ENCODE data around the gene PRMT3.
"Not testable (repeated sequence)": the region's sequence is repeated elsewhere in the genome, so short reads cannot be mapped to it uniquely, and the experiment has no call there.

PRMT3 gene

GRCh38 chr11:20457934-20458680, 70.6 kb downstream of the PRMT3 start:
- no peak for DNase-seq (ENCODE audit: low spot score)

DNA sequence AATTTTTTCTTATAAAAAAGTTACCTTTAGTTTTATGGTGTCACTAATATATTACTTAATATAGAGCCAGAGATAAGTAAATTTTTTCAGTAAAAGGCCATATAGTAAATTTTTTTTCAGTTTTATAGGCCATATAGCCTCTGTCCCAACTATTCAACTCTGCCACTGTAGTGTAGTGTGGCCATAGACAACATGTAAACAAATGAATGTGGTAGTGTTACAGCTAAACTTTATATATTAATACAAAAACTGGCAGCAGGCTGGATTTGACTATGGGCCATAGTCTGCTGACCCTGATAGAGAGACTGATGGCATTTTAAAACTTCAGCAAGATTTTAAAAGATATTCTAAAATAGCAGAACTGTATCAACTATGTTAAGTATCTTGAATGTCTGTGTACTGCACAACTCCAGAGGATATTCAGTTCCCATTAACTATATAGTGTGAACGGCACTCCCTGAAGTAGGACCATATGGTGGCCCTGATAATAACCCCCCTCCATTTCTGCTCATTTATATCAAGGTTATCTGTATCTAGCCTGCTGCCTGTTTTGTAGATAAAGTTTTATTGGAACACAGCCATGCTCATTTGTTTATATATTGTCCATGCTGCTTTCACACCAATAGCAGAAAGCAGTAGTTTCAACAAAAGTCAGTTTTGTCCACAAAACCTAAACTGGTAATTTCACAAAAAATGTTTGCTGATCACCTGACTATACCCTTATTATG, 71.6 kb downstream of the PRMT3 start:
- no peak for DNase-seq (ENCODE audit: low spot score)

DNA sequence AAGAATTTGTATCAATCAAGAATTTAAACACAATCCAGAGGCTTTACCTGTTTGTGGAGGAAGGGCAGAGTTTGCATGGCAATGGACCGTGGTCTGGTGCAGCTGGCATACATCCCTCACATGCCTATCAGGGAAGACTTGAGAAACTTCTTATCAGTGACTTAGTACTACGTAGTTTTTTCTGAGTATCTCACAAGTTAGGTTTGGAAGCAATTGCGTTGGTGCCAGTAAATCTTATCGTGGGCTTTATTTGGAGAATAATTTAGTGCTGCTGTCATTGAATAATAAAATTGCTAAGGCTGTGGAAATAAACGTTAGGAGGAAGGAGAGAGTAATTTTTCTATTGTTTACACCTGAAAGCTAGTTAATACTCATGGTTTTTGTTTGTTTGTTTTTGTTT, 72.3 kb downstream of the PRMT3 start:
- DNase-seq (ENCODE audit: low spot score), result no peak

- DNase-seq (ENCODE audit: low spot score), result no peak
Measured at GRCh38 chr11:20464518-20464917, 77.0 kb downstream of the PRMT3 start.

DNA sequence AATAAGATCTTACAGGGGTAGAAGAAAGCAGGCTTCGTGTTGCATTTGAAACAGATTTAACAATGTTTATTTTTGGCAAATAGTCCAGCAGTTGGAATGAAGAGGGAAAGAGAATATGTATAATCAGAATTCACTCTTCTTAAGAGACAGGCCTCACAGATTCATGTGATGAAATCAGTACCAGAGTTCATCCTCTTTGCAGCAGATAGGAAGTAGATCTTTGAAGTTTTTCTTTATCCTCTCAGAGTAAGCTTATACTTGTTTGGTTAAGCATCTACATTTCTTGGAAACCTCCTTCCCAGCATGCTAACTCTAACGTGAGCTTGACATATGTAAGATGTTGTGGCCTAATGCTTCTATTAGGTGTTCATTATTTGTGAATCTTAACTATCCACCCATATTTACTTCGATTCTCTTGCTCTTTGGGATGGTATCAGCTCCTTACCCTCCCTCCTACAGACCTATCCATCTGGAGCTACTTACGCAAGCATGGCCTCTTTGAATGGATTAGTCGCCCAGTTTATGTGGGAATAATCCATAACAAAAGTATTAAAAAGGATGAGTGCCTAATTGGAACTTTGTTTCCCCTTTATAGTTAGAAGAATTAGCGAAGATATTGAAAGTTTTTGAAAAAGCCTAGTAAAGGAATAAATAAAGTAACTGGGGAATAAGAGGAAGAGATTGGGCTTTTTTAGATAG, 80.1 kb downstream of the PRMT3 start:
- DNase-seq (ENCODE audit: low spot score), result no peak

GRCh38 chr11:20470348-20470747, 82.8 kb downstream of the PRMT3 start:
- DNase-seq (ENCODE audit: low spot score), result no peak

- DNase-seq (ENCODE audit: low spot score), result not testable (repeated sequence)
Measured at GRCh38 chr11:20471929-20472328, 84.4 kb downstream of the PRMT3 start.

DNA sequence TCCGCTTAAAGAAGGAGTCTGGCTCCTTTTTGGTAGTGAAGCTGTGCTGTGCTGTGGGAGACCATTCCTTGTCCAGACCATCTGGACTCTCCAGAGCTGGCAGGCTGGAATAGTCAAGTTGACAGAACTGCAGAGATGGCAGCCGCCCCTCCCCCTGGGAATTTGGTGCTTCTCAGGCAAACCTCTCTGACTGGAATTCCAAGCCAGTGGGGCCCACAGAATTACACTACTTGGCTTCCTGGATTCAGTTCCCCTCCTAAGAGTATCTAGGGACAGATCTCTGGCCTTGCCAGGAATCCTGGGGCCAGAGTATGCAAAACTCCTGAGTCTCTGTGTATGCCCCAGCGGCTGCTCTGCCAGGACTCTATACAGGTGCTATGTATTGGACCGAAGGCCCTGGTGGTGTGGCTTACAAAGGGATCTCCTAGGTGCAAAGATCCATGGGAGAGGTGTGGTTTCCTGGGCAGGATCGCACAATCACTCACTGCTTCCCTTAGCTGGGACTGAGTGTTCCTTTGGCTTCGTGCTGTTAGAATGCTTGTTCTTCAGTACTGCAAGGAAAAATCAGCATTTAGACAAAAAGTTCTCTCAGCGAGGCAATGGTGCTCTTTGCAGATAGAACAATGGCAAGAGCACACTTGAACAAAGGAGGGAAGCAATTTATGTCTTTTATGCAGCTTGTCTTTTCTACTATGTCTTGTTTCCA, 86.8 kb downstream of the PRMT3 start:
- DNase-seq (ENCODE audit: low spot score), result no peak

DNA sequence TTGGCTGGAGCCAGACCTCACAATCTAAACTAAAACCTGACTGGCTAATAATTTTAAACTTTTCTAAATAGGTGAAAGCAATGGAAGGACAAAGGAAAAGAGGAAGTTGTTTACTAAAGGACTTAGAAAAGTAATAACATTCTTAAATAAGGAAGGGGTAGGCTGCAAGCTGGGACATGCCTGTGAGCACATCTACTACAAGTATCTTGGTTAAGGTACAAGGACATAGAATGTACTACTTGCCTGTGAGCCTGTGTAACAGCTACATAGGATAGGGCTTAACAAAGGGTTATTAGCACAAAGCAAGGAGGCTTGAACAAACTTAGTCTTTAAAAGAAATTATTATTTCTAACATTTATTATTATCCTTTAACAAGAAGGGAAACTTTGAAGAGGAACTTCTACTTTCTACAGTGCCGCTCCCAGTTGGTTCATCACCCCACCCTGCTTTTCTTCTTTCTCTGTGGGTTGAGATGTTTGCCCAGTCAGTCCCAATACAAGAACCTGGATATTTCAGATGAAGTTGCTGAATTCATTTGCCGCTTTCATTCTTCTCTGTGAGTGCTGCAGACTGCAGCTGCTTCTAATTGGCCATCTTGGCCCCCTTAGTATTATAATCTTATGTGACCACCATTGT, 87.5 kb downstream of the PRMT3 start:
- DNase-seq (ENCODE audit: low spot score), result no peak

GRCh38 chr11:20477418-20478090, 90.0 kb downstream of the PRMT3 start:
- no peak for DNase-seq (ENCODE audit: low spot score)

DNA sequence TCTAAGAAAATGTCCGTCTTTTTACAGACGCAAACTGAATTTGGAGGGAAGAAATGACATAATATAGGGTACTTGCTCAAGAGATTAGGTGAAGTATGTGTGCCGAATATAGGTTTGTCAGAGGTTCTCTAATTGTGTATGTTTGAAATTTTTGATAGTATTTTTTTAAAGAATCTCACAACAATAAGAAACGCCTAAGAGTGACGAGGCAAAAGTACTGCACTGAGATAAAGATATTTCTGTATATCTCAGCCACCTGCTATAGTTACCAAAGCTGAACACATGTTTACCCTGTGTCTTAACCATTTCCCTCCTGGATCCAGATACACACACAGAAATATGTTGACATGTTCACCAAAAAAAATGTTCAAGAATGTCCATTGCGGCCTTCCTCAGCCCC, 92.0 kb downstream of the PRMT3 start:
- no peak for DNase-seq (ENCODE audit: low spot score)

- DNase-seq (ENCODE audit: low spot score), result no peak
Measured at GRCh38 chr11:20483931-20484330, 96.4 kb downstream of the PRMT3 start.

DNA sequence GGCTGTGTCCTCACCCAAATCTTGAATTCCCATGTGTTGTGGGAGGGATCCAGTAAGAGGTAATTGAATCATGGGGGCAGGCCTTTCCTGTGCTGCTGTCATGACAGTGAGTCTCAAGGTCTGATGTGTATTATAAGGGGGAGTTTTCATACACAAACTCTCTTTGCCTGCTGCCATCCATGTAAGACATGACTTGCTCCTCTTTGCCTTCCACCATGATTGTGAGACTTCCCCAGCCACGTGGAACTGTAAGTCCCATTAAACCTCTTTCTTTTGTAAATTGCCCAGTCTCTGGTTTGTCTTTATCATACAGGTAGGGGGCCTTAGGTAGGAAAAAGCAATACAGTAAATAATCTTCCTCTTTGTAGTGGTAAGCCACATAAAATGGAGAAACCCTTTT, 96.9 kb downstream of the PRMT3 start:
- not testable (repeated sequence) for DNase-seq (ENCODE audit: low spot score)

GRCh38 chr11:20488352-20488751, 100.8 kb downstream of the PRMT3 start:
- no peak for DNase-seq (ENCODE audit: low spot score)

DNA sequence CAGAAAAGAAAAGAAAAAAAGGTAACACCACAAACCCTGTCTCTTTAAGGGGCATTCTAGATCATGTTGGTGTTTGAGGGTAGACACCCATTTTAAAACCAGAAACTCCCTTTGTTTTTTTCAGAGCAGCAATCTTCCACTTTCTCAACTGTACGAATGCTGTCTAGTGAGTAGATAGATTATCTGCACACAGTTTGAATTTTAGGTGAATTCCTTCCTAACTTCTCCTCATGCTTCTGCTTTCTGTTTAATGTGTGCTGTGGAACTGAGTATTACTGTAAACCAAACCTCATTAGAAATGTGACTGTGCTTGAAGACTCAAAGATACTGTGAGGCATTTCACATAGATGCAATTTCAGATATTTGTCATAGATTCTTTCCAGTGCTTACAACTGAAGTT, 102.4 kb downstream of the PRMT3 start:
- no peak for DNase-seq (ENCODE audit: low spot score)

- no peak for DNase-seq (ENCODE audit: low spot score)
Measured at GRCh38 chr11:20493340-20493739, 105.8 kb downstream of the PRMT3 start.

DNA sequence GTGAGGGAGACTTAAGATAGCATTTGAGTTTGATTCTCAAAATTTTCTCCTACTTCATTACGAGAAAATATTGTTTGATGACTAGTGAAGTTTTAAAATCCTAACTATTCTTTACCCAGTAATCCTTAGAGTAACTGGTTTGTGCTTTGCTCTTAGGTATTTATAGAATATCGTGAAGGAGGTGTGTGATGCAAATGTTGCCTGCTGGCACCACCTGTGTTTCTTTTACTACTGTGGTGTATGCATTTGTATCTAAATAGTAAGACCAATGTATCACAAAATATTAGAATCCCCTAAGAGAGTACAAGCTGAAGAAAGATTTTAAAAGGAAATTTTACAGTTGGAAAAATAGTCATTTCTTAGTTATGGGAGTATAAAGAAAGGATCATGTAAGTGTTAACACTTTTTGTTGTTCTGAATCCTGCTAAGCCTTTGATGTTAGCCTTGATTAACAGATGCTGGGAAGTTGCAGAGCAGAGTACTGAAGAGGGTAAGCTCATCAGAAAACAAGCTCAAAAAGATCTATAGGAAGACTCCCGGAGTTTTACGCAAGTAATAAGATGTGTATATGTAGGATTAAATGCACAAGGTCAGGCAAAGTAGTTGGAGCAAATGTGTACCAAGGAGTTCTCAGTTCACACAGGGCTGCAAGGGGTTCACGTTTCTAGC, 109.7 kb downstream of the PRMT3 start:
- no peak for DNase-seq (ENCODE audit: low spot score)

DNA sequence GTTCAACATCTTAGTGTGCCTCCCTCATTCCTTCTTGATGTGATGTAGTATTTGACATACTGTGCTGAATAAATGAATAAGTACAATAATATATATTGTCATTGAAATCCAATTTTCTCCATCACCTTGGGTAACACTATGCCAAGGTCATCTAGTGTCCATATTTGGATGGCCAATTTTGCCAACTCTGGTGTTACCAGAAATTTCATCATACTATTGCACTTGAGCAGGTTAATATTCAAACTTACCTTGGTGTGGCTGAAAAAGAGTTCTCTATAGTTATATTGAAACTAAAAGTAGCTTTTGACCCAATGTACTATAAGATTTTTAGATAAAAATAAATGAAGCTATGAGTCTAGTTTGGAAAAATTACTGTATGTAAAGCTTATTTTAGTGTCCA, 113.7 kb downstream of the PRMT3 start:
- DNase-seq (ENCODE audit: low spot score), result no peak

DNA sequence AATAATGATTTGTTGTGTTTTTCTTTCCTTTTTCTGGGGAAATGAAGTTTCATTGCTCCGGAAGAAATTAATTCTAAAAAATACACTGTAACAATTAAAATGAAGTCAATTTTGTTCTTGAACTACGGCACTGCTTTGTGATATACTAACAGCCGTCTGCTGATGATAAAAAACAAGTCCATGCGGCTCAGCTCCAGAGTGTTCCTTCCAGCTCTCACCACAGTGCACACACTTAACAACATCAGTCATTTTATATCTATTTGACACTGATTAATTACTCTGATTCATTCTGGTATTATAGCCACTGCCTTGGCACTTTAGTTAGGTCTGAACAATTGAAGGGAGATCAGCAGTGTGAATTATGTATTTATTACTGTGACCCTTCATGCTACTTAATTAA, 114.5 kb downstream of the PRMT3 start:
- DNase-seq (ENCODE audit: low spot score), result no peak

DNA sequence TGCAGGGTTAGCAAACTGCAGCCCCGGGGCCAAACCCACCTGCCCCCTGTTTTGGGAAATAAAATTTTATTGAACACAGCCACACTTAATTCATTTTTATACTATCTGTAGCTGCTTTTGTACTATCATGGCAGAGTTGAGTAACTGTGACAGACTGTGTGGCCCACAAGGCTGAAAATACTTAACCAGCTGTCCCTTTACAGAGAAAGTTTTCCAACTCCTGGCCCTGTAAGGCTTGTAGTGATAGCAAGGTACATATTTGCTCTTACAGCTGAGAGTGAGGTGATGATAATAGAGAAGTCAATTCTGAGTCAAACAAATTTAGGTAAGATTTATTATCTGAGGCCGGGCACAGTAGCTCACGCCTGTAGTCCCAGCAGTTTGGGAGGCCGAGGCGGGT, 124.5 kb downstream of the PRMT3 start:
- no peak for DNase-seq (ENCODE audit: low spot score)

- no peak for DNase-seq (ENCODE audit: low spot score)
Measured at GRCh38 chr11:20512869-20513268, 125.4 kb downstream of the PRMT3 start.

Measured in germinal center (tissue), 1 donor.